HepG2 (cell line): Measurements from ENCODE around the gene PPP3CB. TPM values are rescaled to one million over a fixed set of nuclear protein-coding genes. Genes with fewer than 3 reads are reported as not detected.
A peak's percentile ranks its signal among the peaks of the same experiment; 100 is the strongest.

Source experiments
- CBX2 ChIP-seq, 2 experiments: fragments of 200-600 bp in 1 of 2; sonication (generic); formaldehyde crosslinking in 1 of 2; IDR thresholded peaks; 2 replicates each; pipeline versions ENCODE4 v1.7.0 to v1.8.1; 2018 to 2022; ENCODE audit warnings: low read depth in 2 of 2, low read length in 1 of 2, mild to moderate bottlenecking in 1 of 2, missing genetic modification reagents in 1 of 2
- CEBPB ChIP-seq: IDR thresholded peaks from 2 replicates; pipeline ENCODE4 v1.6.1; 2011; ENCODE audit warnings: low read depth, low read length, improper control_type of control experiment, borderline replicate concordance
- CTCF ChIP-seq: sonication (generic); formaldehyde crosslinking; IDR thresholded peaks from 2 replicates; pipeline ENCODE4 v1.5.0; 2020; ENCODE audit warnings: mild to moderate bottlenecking, missing genetic modification reagents, moderate library complexity
- ELF3 ChIP-seq: IDR thresholded peaks from 2 replicates; pipeline ENCODE4 v1.6.1; 2016; ENCODE audit warnings: missing genetic modification reagents, missing compliant biosample characterization
- FIP1L1 ChIP-seq: fragments of 200-400 bp; formaldehyde crosslinking; IDR thresholded peaks from 2 replicates; pipeline ENCODE4 v1.6.1; 2018; ENCODE audit warnings: low read depth, mild to moderate bottlenecking, low read length, moderate library complexity, borderline replicate concordance; ENCODE audit not compliant: insufficient read depth
- GTF2F1 ChIP-seq: fragments of 150-350 bp; IDR thresholded peaks from 2 replicates; pipeline ENCODE4 v1.6.1; 2014; ENCODE audit warnings: low read length
- HOMEZ ChIP-seq: IDR thresholded peaks from 2 replicates; pipeline ENCODE4 v1.6.1; 2016; ENCODE audit warnings: low read depth
- KAT7 ChIP-seq: IDR thresholded peaks from 2 replicates; pipeline ENCODE4 v1.6.1; 2018; ENCODE audit warnings: borderline replicate concordance, missing compliant biosample characterization
- MLX ChIP-seq: IDR thresholded peaks from 2 replicates; pipeline ENCODE4 v1.6.1; 2016
- NBN ChIP-seq: fragments of 450-650 bp; conservative IDR thresholded peaks from 2 replicates; pipeline ENCODE4 v1.6.1; 2017
- NR2F6 ChIP-seq, 2 experiments: IDR thresholded peaks; 2 replicates each; pipeline ENCODE4 v1.6.1; 2016; ENCODE audit warnings: antibody characterized with exemption in 1 of 2, mild to moderate bottlenecking in 1 of 2
- REL ChIP-seq: sonication (generic); formaldehyde crosslinking; conservative IDR thresholded peaks from 2 replicates; pipeline ENCODE4 v1.8.0; 2022; ENCODE audit warnings: mild to moderate bottlenecking, missing genetic modification reagents, moderate library complexity
- REXO4 ChIP-seq: sonication (generic); formaldehyde crosslinking; IDR thresholded peaks from 2 replicates; pipeline ENCODE4 v1.8.0; 2022; ENCODE audit warnings: missing genetic modification reagents, mild to moderate bottlenecking, borderline replicate concordance
- SAP130 ChIP-seq: IDR thresholded peaks from 2 replicates; pipeline ENCODE4 v1.6.1; 2016; ENCODE audit warnings: low read depth
- SIN3A ChIP-seq: IDR thresholded peaks from 2 replicates; pipeline ENCODE4 v1.6.1; 2011; ENCODE audit warnings: low read depth, mild to moderate bottlenecking, control low read depth, low read length, borderline replicate concordance
- ZBTB10 ChIP-seq: sonication (generic); formaldehyde crosslinking; IDR thresholded peaks from 2 replicates; pipeline ENCODE4 v1.4.0; 2020; ENCODE audit warnings: missing genetic modification reagents, borderline replicate concordance
- ZFP62 ChIP-seq: sonication (generic); formaldehyde crosslinking; IDR thresholded peaks from 2 replicates; pipeline ENCODE4 v1.4.0; 2020; ENCODE audit warnings: missing genetic modification reagents
- ZNF101 ChIP-seq: sonication (generic); formaldehyde crosslinking; IDR thresholded peaks from 2 replicates; pipeline ENCODE4 v1.4.0; 2020; ENCODE audit warnings: mild to moderate bottlenecking, low read depth, missing genetic modification reagents, borderline replicate concordance
- ZNF124 ChIP-seq: sonication (generic); formaldehyde crosslinking; IDR thresholded peaks from 2 replicates; pipeline ENCODE4 v1.4.0; 2020; ENCODE audit warnings: missing genetic modification reagents
- ZNF546 ChIP-seq: sonication (generic); formaldehyde crosslinking; conservative IDR thresholded peaks from 2 replicates; pipeline ENCODE4 v1.8.1; 2023; ENCODE audit warnings: mild to moderate bottlenecking, missing genetic modification reagents
- ZNF639 ChIP-seq: conservative IDR thresholded peaks from 2 replicates; pipeline ENCODE4 v1.6.1; 2018; ENCODE audit warnings: missing genetic modification reagents
- ZNF775 ChIP-seq: sonication (generic); formaldehyde crosslinking; IDR thresholded peaks from 2 replicates; pipeline ENCODE4 v1.4.0; 2020; ENCODE audit warnings: missing genetic modification reagents, mild to moderate bottlenecking, moderate library complexity, borderline replicate concordance
- polyA plus RNA-seq, 8 experiments: library from polyadenylated mRNA; depleted of rRNA in 3 of 8; stranded (reverse) in 7 of 8; unstranded in 1 of 8; fragments of >200 nt; fragmentation: Illumina TruSeq in 4 of 8; extraction: Trizol in 4 of 8; gene quantifications; 2 replicates each; pipeline versions ENCODE4 v1.2.1 to v1.2.3, GENCODE V29; 2011 to 2016; ENCODE audit warnings: low read depth in 4 of 8, missing spikeins in 1 of 8, mixed read lengths in 1 of 8; ENCODE audit not compliant: insufficient read depth in 1 of 8
- total RNA-seq, 5 experiments: library from RNA; depleted of rRNA; stranded (reverse); fragments of >200 nt; fragmentation: Illumina TruSeq; extraction: Trizol; gene quantifications; 2 replicates each; pipeline ENCODE4 v1.2.3, GENCODE V29; 2016; ENCODE audit warnings: low read depth in 1 of 5

Gene PPP3CB
- total and polyA plus RNA-seq, 2 of the 13 experiments (the other 11 are each of a cell fraction or from before 2014, with no cell fraction given) = 8.7 to 11.4 TPM

DNA sequence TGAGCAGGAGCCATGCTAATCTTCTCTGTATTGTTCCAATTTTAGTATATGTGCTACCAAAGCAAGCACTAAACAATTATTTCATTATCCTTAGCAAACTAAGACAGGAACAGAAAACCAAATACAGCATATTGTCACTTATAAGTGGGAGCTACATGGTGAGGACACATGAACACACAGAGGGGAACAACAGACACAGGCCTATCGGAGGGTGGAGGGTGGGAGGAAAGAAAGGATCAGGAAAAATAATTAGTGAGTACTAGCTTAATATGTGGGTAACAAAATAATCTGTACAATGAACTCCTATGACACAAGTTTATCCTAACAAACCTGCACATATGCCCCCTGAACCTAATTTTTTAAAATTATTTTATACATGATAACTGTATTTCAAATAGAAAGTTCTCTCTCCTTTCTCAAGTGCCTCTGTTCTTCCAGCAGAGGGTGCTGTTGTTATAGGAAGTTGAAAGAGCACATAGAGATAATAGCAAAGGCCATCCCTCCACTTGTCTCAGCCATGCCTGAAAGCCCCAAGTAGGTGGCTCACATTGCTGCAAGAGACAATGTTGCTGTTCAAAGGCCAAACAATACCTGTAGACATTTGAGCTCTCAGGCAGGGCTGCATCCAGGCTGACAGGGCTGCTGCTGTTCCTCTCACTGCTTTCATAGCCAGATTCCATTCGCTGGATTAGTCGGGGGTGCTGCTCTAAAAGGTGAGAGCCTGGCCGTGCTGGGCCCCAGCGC lies 33.4 kb upstream of the PPP3CB start (continued):
- TF ChIP-seq ZNF546 = no peak
- no peak for TF ChIP-seq REL (CRISPR knock-in tag)
- no peak for TF ChIP-seq ZNF124
- TF ChIP-seq ZFP62 = no peak
- TF ChIP-seq ZNF775 (CRISPR knock-in tag) = no peak
- peak; percentile 52 for TF ChIP-seq SAP130 (CRISPR knock-in tag)
- no peak for TF ChIP-seq CBX2 (IDR thresholded peaks at IDR 0.05; ENCODE audit: low read depth, low read length)
- no peak for TF ChIP-seq CBX2 (CRISPR knock-in tag; IDR thresholded peaks at IDR 0.05; ENCODE audit: low read depth)
- no peak for TF ChIP-seq ZNF101 (CRISPR knock-in tag)
- TF ChIP-seq ZBTB10 (CRISPR knock-in tag) = no peak
- TF ChIP-seq GTF2F1 = no peak
- no peak for TF ChIP-seq NBN
- no peak for TF ChIP-seq MLX (CRISPR knock-in tag)
- TF ChIP-seq REXO4 (CRISPR knock-in tag) = no peak
- no peak for TF ChIP-seq HOMEZ (CRISPR knock-in tag)
- peak; percentile 85 for TF ChIP-seq CTCF
- no peak for TF ChIP-seq FIP1L1
- no peak for TF ChIP-seq KAT7 (CRISPR knock-in tag)
- no peak for TF ChIP-seq ZNF639
- peak; percentile 18; the same call in 1 of the 2 replicates for TF ChIP-seq CEBPB
- TF ChIP-seq NR2F6 (IDR thresholded peaks at IDR 0.05) = no peak
- TF ChIP-seq NR2F6 (CRISPR knock-in tag; IDR thresholded peaks at IDR 0.05) = 0 out of 2 replicates have a peak, but pooled peaks have one; percentile 13
- TF ChIP-seq ELF3 = no peak
- no peak for TF ChIP-seq SIN3A
